GM21786 (cell line): Measurements from ENCODE around the gene ROCK1.

Source experiments
- ATAC-seq: cut with Tn5 transposase; IDR thresholded peaks from one replicate; pipeline ENCODE4 v1.9.1; 2021; ENCODE audit not compliant: unreplicated experiment

ROCK1 gene

DNA sequence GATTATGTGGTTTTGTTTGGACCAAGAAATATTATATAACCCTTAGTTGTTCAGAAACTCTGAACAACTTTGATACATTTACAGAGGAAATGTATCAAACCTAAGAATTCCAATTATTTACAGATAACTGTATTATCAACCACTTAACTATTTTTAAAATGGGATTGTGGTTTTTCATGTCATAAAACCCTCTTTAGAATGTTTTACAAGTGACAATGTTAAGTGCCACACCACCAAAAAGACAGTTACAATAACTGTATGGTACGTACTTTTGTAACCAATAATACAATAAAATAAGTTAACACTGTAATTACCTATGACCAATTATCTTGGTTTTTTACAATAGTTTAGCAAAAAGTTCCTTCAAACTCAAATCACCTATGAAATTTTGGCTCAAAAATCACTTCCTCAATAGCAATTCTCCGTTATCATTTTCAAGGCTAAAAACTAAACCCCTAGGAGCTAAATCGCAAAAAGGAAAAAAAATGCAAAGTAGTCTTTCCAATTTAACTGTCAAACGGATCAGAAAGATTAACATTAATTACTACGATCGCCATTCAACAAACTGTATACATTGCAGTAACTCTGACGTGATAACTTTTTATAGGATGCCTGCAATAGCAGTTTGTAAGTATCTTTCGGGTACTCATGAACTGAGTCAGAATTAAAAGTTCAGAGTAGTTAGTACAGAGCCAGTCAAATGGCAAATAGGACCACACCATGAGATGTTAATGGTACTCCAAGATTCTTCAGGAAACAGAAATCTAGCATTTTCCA is 1.5 kb downstream of the ROCK1 start:
- no peak for ATAC-seq

DNA sequence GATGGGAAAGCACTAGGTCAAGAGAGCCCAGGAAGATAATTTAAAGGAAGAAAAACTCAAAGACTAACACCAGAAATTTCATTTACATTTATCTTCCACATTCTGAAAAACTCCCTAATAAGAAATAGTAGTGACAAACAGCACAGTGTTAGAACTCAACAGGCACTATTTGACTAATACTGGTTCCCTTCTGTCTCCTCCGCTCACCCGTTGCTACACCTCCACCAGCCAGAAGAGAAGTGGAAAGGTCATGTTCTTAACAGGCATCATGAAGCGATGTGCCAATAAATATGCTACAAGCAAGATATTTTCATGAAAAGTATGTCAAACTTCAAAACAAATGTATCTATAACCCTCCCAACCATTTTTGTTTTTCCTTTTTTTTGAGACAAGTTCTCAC is 5.7 kb downstream of the ROCK1 start:
- peak; percentile 40 for ATAC-seq

DNA sequence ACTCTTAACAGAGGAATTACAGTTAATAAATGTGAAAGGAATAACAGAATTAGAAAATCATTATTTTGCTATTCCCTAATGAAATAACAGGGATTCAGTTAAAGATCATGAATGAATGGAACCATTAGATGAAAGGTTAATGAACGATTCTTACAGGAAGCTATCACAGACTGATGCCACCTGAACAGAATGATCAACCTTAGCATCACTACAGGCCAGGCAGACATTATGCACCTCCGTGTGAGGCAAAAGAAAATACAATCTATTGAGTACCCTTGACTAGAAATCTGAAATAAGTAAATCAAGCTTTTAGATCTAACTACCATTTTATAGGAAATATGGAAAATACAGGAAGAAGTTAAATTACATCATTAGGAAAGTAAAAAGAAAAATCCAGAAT is 10.4 kb downstream of the ROCK1 start:
- ATAC-seq: no peak

DNA sequence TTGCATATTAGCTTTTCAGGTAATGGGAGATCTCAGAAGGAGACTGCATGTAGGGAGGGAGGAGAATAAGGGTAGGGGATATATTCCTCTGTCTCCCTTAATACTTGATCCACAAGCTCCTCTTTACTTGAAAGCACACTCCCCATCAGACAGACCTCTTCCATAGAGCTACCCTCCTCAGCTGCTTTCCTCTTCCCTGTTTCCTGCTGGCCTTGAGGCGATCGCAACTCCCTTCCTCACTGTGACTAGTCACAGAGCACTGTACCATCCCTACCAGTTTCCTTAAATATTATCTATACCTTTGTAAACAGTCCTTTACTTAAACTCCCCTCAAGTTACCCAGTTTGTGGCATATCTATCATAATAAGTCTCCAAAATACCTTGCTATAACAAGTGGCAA is 10.9 kb downstream of the ROCK1 start:
- ATAC-seq: no peak

DNA sequence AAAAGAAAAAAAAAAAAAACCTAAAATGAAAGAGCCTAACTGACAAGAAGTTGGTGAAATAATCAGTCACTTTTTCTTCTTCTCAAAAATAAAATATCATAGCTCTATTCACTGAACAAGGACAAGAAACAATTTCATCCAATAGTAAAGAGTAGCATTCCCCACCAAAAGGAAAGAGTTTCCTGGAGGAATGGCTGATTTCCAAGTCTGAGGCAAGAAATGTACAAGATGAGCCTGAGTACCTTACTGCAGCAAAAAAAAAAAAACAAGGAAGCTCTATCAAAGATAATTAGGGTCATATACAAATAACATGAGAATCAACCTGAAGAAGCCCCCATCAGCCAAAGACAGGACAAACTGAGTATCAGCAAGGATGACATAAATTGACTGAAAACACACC is 11.5 kb downstream of the ROCK1 start:
- no peak for ATAC-seq

DNA sequence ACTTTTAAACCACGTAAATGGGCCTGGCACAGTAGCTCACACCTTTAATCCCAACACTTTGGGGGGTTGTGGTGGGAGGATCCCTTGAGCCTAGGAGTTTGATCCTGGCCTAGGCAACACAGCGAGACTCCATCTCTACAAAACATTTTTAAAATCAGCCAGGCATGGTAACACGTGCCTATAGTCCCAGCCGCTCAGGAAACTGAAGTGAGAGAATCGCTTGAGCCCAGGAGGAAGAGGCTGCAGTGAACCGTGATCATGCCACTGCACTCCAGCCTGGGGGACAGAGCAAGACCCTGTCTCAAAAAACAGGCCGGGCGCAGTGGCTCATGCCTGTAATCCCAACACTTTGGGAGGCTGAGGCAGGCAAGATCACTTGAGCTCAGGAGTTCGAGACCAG is 12.2 kb downstream of the ROCK1 start:
- ATAC-seq: peak; percentile 88

DNA sequence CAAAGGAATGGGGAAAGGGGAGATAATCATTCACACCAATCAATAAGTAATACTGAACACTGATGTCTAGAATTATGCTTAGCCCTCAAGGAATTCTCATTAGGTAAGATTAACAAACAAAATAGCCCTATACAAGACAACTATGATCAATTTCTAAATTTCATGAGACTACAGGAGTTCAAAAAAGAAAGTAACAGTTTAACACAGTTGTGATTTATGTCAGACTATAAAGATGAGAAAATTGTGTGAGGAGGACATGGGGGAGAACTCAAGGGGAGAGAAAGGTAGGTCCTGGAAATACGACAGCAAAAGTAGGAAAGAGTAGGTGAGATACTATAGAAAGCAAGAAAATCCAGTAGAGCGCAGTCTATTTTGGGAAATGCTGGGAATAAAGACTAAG is 14.9 kb downstream of the ROCK1 start:
- ATAC-seq: no peak

DNA sequence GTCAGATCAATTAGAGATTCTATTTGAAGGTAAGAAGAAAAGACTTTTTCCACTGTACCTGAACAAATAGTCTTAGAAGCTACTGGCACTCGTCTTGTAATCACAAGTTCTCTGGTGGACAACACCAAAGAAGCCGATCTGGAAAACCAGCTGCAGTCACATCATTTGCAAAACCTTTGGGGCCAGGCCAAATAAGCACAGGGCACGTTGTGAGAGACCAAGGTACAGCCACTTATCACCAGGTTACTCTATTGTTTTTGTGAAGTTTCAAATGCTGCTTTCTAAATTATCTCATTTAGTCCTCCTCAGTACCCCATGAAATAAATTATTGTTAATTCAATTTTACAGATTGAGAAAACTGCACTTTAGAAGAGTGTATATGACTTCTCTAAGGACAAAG is 18.5 kb downstream of the ROCK1 start:
- ATAC-seq: no peak

DNA sequence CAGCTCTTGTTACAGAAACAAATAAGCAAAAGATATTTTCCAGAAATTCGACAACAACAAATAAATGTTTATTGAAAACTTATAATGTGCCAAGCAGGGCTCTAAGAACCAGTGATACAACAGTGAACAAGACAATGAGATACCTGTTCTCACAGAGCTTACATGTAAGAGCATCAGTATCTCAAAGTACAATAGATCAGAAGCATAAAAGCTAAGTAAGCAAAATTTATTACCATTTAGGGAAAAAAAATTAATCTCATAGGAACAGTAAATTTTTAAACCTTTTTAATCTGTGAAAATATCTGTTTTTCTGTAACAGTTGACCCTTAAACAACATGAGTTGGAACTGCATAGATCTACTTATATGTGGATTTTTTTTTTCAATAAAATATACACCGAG is 20.9 kb downstream of the ROCK1 start:
- no peak for ATAC-seq

DNA sequence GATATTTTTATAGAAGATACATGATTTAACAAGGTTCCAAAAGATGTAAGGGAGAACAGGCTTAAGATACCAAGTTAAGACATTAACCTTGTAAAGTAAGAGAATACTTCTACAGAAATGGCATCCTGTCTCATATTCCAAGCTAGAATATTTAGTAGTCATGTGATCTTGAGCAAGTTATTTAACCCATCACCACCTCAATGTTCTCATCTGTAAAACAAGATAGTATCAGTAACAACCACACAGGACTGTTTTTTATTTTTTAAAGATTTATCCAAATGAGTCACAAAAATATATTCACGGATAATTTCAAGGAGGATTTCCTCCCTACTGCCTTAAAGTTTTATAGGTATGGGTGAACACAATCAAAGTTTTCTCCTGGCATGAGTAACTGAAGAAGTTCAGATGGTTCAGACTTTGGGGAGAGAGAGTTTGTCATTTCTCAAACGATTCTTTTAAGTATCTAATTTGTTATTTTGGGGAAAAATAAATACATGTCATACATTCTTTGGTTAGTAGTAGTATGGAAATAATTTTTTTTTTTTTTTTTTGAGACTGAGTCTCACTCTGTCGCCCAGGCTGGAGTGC is 25.9 kb downstream of the ROCK1 start:
- no peak for ATAC-seq

DNA sequence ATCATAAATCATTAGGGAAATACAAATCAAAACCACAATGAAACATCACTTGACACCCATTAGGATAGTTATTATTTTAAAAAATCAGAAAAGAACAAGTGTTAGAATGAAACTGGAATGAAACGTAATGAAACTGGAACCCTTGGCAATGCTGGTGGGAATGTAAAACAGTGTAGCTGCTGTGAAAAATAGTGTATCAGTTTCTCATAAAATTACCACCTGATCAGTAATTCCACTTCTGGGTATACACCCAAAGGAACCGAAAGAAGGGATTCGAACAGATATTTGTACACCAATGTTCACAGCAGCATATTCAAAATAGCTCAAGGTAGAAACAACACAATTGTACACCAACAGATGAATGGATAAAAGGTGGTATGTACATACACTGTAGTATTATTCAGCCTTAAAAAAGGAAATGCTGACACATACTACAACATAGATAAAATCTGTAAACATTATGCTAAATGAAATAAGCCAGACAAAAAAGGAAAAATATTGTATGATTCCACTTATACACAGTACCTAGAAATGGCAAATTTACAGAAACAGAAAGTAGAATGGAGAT is 27.0 kb downstream of the ROCK1 start:
- no peak for ATAC-seq

DNA sequence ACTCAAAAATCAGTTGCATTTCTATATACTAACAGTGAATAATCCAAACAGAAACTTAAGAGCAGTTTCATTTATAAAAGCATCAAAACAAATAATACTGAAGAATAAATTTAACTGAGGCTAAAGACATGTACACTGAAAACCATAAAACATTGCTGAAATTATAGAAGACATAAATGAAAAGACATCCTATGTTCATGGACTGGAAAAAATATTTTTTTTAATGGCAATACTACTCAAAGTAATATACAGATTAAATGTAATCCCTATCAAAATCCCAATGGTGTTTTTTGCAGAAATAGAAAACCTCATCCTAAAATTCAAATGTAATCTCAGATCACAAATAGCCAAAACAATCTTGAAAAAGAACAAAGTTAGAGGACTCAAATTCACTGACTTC is 28.6 kb downstream of the ROCK1 start:
- no peak for ATAC-seq

DNA sequence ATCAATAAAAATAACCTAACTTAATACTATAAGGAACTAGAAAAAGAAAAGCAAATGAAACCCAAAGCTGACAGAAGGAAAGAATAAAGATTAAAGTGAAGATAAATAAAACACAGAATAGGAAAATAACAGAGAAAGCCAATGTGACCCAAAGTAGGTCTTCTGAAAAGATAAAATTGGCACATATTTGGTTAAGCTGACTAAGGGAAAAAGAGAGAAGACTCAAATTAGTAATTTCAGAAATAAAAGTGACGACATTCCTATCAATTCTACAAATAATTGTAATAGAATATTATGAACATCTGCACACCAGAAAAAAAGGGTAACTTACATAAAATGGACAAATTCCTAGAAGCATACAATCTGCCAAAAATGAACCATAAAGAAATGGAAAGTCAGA is 30.2 kb downstream of the ROCK1 start:
- no peak for ATAC-seq

DNA sequence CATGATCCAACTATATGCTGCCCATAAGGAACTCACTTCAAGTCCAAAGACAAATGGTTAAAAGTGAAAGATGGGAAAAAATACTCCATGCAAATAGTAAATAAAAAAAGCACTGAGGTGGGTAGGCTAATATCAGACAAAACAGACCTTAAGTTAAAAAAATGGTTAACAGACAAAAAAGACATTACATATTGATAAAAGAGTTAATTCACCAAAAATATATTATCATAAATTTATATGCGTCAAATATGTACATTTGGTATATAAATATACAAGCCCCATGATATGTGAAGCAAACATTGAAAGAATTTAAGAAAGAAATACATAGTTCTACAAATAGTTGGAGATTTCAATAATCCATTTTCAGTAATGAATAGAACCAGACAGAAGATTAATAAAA is 31.0 kb downstream of the ROCK1 start:
- no peak for ATAC-seq

DNA sequence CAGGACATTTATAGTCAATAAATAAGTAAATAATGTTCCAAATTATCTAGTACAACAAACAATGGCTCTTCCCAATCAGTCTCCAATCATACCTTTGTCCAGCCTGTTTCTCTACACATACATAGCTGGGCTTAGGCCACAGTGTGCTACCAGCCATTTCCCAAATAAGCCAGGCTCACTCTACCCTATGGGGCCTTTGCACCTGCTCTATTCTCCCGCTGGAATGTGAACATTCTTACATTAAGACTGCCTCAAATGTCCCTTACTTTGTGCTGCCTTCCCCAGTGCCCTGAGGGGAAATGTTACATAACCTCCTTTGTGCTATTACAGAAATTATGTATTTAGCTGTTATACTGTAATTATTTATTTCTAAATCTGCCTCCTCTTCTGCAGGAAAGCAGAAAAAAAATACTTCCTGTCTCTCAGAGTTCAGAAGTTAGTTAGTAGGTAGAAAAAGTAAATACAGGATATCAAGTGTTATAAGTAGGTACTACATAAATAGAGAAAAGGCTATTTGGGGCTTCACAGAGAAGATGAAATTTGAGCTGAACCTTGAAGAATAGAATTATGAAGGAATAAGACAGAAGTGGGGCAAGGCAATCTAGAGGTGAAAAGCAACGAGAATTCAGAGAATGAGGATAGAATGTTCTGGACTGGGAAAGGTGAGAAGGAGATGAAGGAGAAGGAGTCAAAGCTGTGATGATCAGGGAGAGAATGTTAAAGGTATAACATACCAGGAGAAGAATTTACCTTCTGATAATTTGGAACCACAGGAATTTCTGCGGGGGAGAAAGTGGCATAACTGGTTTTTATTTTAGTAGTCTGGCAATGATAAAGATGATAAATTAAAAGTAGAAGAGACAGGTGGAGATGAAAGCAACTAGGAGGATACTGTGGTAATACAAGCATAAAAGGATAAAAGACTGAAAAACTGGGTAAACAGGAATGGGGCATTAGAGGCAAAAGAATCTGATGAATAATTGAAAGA is 37.0 kb downstream of the ROCK1 start:
- ATAC-seq: no peak

DNA sequence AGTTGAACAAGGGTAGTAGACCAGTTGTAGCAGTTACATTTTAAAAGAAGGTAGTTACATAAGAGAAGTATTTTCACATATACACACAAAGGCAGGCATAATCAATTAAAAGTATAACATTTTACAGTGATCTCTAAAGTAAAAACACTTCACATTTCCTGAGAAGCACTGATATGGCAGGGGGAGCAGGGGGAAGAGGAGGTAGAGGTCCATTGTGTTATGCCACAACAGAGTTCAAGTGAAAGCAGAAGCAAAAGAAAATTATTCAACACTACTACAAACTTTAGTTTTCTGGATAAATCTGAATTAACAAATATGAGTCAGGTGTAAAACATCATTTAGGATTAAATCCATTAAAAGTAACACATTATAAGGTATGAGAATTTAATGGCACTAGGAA is 38.4 kb downstream of the ROCK1 start:
- ATAC-seq: no peak

DNA sequence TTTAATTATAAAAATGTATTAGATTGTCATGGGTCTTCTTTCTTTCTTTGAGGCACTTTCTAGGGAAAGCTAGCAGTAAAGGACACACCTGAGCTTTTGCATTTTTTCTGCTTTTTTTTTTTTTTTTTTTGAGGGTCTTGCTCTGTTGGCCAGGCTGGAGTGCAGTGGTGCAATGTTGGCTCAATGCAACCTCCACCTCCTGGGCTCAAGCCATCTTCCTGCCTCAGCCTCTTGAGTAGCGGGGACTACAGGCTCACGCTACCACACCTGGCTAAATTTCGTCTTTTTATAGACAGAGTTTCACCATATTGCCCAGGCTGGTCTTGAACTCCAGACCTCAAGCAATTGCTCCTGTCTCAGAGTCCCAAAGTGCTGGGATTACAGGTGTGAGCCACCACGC is 40.5 kb downstream of the ROCK1 start:
- ATAC-seq: no peak

DNA sequence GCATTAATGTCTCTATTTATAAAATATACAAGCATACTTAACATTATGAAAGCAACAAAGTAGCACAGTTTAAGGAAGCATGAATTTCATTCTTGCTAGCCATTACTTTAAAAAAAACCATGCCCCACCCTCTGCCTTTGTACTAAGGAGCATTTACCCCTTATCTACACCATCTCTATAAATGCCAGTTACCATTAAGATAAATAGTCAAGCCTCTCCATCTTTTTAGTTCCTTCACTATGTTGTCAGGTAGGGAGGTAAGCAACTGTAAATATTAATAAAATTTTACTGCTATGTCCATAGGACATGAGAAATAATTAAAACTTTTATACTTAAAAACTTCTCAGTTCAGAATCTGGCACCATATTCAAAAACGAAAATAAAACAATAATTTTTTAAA is 42.1 kb downstream of the ROCK1 start:
- ATAC-seq: no peak

DNA sequence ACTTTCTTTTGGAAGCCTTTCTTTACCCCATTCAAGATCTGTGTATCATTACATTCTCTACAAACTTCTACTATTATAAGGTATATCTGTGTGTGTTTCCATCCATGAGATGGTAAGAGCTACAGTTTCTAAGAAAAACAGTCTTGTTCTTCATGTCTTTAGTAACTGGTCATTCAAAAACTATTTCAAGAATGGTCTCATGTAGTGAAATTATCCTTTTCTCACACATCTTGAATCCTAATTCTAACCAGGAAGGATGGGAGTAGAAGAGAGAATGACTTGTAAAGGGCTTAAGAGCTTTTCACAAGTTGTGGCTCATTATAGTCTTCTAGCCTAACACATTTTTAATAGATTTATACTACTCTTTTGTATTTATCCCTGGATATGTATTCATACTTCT is 47.3 kb downstream of the ROCK1 start:
- no peak for ATAC-seq

DNA sequence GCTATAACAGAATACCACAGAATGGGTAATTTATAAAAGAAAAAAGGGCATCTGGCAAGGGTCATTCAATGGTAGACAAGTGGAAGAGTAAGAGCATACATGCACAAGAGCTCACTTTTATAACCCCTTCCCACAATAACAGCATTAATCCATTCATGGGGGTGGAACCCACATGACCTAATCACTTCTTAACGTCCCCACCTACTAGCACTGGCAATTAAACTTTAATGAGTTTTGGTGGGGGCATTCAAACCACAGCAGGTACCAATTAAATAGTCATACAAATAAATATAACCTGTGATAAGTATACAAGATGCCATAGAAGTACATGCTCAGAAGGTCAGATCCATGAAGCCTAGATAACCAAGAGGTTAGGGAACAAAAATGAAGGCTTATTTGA is 48.6 kb downstream of the ROCK1 start:
- ATAC-seq: no peak

DNA sequence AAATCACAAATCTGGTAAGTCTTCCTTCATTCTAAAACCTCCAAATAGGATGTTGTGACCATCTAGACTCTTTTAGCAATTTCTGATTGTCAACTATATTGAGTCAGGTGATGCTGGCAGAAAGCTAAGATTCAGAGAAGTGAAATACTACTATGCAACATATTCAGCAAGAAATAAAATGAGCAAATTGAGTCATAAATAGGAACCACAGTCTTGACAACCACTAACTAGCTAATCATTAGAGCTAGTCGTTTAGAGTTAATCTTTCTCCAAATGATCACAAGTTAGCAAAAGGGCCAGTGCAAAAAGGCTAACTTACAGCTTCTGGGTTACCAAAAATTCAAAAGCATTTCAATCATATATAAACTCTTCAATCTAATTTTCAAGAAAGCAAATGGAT is 54.5 kb downstream of the ROCK1 start:
- peak; percentile 38 for ATAC-seq

DNA sequence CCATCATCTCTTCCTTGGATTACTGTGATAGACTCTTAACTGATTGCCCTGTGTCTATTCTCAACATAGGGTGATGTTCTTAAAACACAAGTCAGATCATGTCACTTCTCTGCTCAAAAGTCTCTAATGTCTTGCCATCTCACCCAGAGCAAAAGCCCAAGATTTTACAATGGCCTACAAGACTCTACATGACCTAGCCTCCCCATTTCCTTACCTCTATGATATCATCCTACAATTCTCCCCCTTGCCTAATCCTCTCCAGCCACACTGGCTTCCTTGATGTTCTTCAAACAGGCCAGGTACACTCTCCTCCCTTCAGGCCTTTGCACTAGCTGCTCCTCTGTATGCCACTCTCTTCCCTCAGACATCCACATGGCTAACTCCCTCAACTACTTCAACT is 55.1 kb downstream of the ROCK1 start:
- ATAC-seq: no peak
